GM23338 (cell line): ENCODE data around the gene FAM89B. TPM values are rescaled to one million over a fixed set of nuclear protein-coding genes. Genes with fewer than 3 reads are reported as not detected.

Experiments used
- CTCF ChIP-seq, 2 experiments: fragments of 200-600 bp in 1 of 2; sonication (generic) in 1 of 2; conservative IDR thresholded peaks; 2 replicates each; pipeline versions ENCODE4 v1.5.1 to v1.6.1; 2016 to 2017; ENCODE audit warnings: antibody characterized with exemption in 2 of 2, low read depth in 2 of 2, mild to moderate bottlenecking in 2 of 2, moderate library complexity in 1 of 2
- ETS1 ChIP-seq: IDR thresholded peaks from 2 replicates; pipeline ENCODE4 v1.6.1; 2016; ENCODE audit warnings: antibody characterized with exemption
- NANOG ChIP-seq: IDR thresholded peaks from 2 replicates; pipeline ENCODE4 v1.6.1; 2016; ENCODE audit warnings: antibody characterized with exemption, borderline replicate concordance
- polyA plus RNA-seq: library from polyadenylated mRNA; unstranded; fragments of >200 nt; fragmentation: Nextera tagmentation; extraction: Ambion mirVana; gene quantifications from 2 replicates; pipeline ENCODE4 v1.2.1, GENCODE V29; 2016
- total RNA-seq: library from RNA; depleted of rRNA; stranded (reverse); fragments of >200 nt; shearing (Covaris generic); gene quantifications from 2 replicates; pipeline ENCODE4 v1.2.3, GENCODE V29; 2014
- TF ChIP-seq, protein P1 (sequence below): fragments of 250-450 bp; sonication (Bioruptor Pico); IDR thresholded peaks from 2 replicates; pipeline ENCODE4 v1.5.0; 2020; ENCODE audit warnings: mild to moderate bottlenecking, moderate library complexity

FAM89B gene
- total and polyA plus RNA-seq, 2 experiments from 2014 or later: 13.0 to 18.2 TPM

GRCh38 chr11:65557280-65558001 is 14.9 kb upstream of the FAM89B start (continued):
- TF ChIP-seq CTCF (conservative IDR thresholded peaks at IDR 0.05; ENCODE audit: low read depth in 2 of 2): no peak
- TF ChIP-seq, protein P1, sequence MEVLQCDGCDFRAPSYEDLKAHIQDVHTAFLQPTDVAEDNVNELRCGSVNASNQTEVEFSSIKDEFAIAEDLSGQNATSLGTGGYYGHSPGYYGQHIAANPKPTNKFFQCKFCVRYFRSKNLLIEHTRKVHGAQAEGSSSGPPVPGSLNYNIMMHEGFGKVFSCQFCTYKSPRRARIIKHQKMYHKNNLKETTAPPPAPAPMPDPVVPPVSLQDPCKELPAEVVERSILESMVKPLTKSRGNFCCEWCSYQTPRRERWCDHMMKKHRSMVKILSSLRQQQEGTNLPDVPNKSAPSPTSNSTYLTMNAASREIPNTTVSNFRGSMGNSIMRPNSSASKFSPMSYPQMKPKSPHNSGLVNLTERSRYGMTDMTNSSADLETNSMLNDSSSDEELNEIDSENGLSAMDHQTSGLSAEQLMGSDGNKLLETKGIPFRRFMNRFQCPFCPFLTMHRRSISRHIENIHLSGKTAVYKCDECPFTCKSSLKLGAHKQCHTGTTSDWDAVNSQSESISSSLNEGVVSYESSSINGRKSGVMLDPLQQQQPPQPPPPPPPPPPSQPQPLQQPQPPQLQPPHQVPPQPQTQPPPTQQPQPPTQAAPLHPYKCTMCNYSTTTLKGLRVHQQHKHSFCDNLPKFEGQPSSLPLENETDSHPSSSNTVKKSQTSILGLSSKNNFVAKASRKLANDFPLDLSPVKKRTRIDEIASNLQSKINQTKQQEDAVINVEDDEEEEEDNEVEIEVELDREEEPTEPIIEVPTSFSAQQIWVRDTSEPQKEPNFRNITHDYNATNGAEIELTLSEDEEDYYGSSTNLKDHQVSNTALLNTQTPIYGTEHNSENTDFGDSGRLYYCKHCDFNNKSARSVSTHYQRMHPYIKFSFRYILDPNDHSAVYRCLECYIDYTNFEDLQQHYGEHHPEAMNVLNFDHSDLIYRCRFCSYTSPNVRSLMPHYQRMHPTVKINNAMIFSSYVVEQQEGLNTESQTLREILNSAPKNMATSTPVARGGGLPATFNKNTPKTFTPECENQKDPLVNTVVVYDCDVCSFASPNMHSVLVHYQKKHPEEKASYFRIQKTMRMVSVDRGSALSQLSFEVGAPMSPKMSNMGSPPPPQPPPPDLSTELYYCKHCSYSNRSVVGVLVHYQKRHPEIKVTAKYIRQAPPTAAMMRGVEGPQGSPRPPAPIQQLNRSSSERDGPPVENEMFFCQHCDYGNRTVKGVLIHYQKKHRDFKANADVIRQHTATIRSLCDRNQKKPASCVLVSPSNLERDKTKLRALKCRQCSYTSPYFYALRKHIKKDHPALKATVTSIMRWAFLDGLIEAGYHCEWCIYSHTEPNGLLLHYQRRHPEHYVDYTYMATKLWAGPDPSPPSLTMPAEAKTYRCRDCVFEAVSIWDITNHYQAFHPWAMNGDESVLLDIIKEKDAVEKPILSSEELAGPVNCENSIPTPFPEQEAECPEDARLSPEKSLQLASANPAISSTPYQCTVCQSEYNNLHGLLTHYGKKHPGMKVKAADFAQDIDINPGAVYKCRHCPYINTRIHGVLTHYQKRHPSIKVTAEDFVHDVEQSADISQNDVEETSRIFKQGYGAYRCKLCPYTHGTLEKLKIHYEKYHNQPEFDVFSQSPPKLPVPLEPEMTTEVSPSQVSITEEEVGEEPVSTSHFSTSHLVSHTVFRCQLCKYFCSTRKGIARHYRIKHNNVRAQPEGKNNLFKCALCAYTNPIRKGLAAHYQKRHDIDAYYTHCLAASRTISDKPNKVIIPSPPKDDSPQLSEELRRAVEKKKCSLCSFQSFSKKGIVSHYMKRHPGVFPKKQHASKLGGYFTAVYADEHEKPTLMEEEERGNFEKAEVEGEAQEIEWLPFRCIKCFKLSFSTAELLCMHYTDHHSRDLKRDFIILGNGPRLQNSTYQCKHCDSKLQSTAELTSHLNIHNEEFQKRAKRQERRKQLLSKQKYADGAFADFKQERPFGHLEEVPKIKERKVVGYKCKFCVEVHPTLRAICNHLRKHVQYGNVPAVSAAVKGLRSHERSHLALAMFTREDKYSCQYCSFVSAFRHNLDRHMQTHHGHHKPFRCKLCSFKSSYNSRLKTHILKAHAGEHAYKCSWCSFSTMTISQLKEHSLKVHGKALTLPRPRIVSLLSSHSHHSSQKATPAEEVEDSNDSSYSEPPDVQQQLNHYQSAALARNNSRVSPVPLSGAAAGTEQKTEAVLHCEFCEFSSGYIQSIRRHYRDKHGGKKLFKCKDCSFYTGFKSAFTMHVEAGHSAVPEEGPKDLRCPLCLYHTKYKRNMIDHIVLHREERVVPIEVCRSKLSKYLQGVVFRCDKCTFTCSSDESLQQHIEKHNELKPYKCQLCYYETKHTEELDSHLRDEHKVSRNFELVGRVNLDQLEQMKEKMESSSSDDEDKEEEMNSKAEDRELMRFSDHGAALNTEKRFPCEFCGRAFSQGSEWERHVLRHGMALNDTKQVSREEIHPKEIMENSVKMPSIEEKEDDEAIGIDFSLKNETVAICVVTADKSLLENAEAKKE: no peak
- no peak for TF ChIP-seq ETS1
- no peak for TF ChIP-seq NANOG
